Dermis microvascular lymphatic vessel endothelial cell (primary cell): ENCODE data around the gene GSPT1. TPM values are rescaled to one million over a fixed set of nuclear protein-coding genes. Genes with fewer than 3 reads are reported as not detected.

Experiments
- total RNA-seq: library from RNA; depleted of rRNA; stranded (reverse); fragments of >200 nt; gene quantifications from 2 replicates; pipeline ENCODE4 v1.2.1, GENCODE V29; 2014

Gene GSPT1
- total RNA-seq, 1 donor from 2014 or later, result 34.3 TPM

Other genes with a start within 250 kb of the GSPT1 start
- gene SNN, start 247.5 kb downstream of the GSPT1 start, total RNA-seq, result 41.6 and 46.0 TPM in 2 replicates
- gene TXNDC11, start 173.1 kb downstream of the GSPT1 start, total RNA-seq, result 17.6 and 30.7 TPM in 2 replicates
- 35.7 and 56.5 TPM in 2 replicates for gene ZC3H7A, start 118.7 kb downstream of the GSPT1 start, total RNA-seq
- gene RSL1D1, start 64.4 kb downstream of the GSPT1 start, total RNA-seq, result 30.6 and 31.4 TPM in 2 replicates
- gene NPIPB2, start 26.1 kb upstream of the GSPT1 start, total RNA-seq, result 1.3 and 4.0 TPM in 2 replicates
- not detected in 2 replicates for gene TNFRSF17, start 49.3 kb upstream of the GSPT1 start, total RNA-seq
- 9.9 and 14.7 TPM in 2 replicates for gene SNX29, start 60.8 kb upstream of the GSPT1 start, total RNA-seq